Endodermal cell (in vitro differentiated cells): ENCODE measurements around the gene GDF2. TPM values are rescaled to one million over a fixed set of nuclear protein-coding genes. Genes with fewer than 3 reads are reported as not detected.

Experiments used
- DNase-seq: peaks from one replicate; pipeline ENCODE4 v3.0.0-alpha.2; 2017
- H3K27ac ChIP-seq: 2 replicates; pipeline ENCODE4 v1.5.1; 2013; ENCODE audit warnings: mild to moderate bottlenecking, low read depth, low read length, moderate library complexity
- H3K27me3 ChIP-seq: 2 replicates; pipeline ENCODE4 v1.6.1; 2013; ENCODE audit warnings: mild to moderate bottlenecking, low read length, moderate library complexity; ENCODE audit not compliant: insufficient read depth, control insufficient read depth, poor library complexity, severe bottlenecking
- H3K36me3 ChIP-seq: 2 replicates; pipeline ENCODE4 v1.7.0; 2013; ENCODE audit warnings: mild to moderate bottlenecking, low read length, moderate library complexity; ENCODE audit not compliant: control insufficient read depth, insufficient read depth
- H3K4me1 ChIP-seq: one replicate; pipeline ENCODE4 v1.7.0; 2013; ENCODE audit warnings: low read length; ENCODE audit not compliant: control insufficient read depth, insufficient read depth
- H3K4me3 ChIP-seq: 2 replicates; pipeline ENCODE4 v1.5.1; 2013; ENCODE audit warnings: mild to moderate bottlenecking, low read length, moderate library complexity
- H3K9ac ChIP-seq: 2 replicates; pipeline ENCODE4 v1.6.1; 2013; ENCODE audit warnings: mild to moderate bottlenecking, low read length, moderate library complexity; ENCODE audit not compliant: poor library complexity, severe bottlenecking; ENCODE audit errors: extremely low read depth
- H3K9me3 ChIP-seq: 2 replicates; pipeline ENCODE4 v1.6.1; 2013; ENCODE audit warnings: mild to moderate bottlenecking, low read length, moderate library complexity; ENCODE audit not compliant: control insufficient read depth
- H3K27ac Mint-ChIP-seq: 2 replicates; pipeline ENCODE4 v1.8.0; 2020; ENCODE audit warnings: mixed read lengths
- H3K27me3 Mint-ChIP-seq: 2 replicates; pipeline ENCODE4 v1.8.0; 2021; ENCODE audit warnings: mild to moderate bottlenecking, mixed read lengths; ENCODE audit not compliant: insufficient read depth
- H3K36me3 Mint-ChIP-seq: 2 replicates; pipeline ENCODE4 v1.8.0; 2020; ENCODE audit warnings: low read depth, mixed read lengths
- H3K4me1 Mint-ChIP-seq: 2 replicates; pipeline ENCODE4 v1.8.0; 2020; ENCODE audit warnings: mixed read lengths
- H3K4me3 Mint-ChIP-seq: 2 replicates; pipeline ENCODE4 v1.8.0; 2020; ENCODE audit warnings: mild to moderate bottlenecking, moderate library complexity, mixed read lengths
- H3K9me3 Mint-ChIP-seq: 2 replicates; pipeline ENCODE4 v1.8.0; 2020; ENCODE audit warnings: mild to moderate bottlenecking, mixed read lengths
- CTCF ChIP-seq: fragments of 200-600 bp; sonication (generic); conservative IDR thresholded peaks from 2 replicates; pipeline ENCODE4 v1.5.0; 2021; ENCODE audit warnings: antibody characterized with exemption, mild to moderate bottlenecking
- WGBS, 2 experiments: methylation state at CpG; one replicate each; pipeline versions ENCODE4 v1.1.5 to v1.1.7; 2013; ENCODE audit warnings: missing lambda C conversion rate in 2 of 2, mixed read lengths in 1 of 2; ENCODE audit not compliant: insufficient coverage in 1 of 2, insufficient read length in 1 of 2; 5-methylcytosine and 5-hydroxymethylcytosine counted together
- total RNA-seq, 2 donors: library from RNA; stranded (reverse); fragmentation: NEBNext Ultra II Directional in 1 of 2; extraction: Animal tissue kit (Norgen Biotek cat#: 25700) in 1 of 2; gene quantifications; 2 replicates in 1 of 2; 3 replicates in 1 of 2; pipeline ENCODE4 v1.2.1, GENCODE V29; 2021

The GDF2 gene
- total RNA-seq, 2 donors from 2014 or later = not detected

- Histone ChIP-seq H3K27ac (no peak overlapping the region), H3K36me3 (no peaks in the 10 kb centered on the region), H3K9ac (no peak overlapping the region), H3K9me3 (no peaks in the 10 kb centered on the region), H3K4me3 (no peak overlapping the region), H3K27me3 (peaks cover 75% of the 10 kb centered on the region), H3K4me1 (no peaks in the 10 kb centered on the region)
- Mint-ChIP-seq H3K27ac (no peak overlapping the region), H3K4me3 (no peak overlapping the region), H3K27me3 (peaks cover 62% of the 10 kb centered on the region), H3K9me3 (no peaks in the 10 kb centered on the region), H3K4me1 (peaks cover 4% of the 10 kb centered on the region), H3K36me3 (no peaks in the 10 kb centered on the region)
- 88 to 96% methylated on average over 2 of the region's 2 CpGs for WGBS, 2 experiments
- no peak for DNase-seq
- TF ChIP-seq CTCF = no peak
These were observed 20.4 kb upstream of the GDF2 start for GRCh38 chr10:47301833-47302232.

DNA sequence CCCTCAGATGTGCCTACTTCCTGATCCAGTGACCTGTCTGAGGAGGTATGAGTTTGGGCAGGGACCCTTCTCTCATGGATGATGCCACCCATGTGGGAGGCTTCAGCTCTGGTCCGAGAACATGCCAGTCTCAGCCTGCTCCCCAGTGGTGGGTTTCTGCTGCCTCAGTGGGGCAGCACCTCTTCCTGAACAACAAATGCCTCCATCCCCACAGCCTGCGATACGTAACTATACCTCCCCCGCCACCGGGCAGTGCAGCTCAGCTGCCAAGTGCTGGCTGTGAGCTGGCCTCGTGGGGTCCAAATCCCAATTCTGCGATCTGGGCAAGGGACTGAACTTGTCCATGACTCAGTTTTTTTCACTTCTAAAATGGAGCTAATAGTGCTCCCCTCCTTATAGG is 19.1 kb upstream of the GDF2 start:
- no peak overlapping the region for H3K4me3 ChIP-seq
- no peaks in the 10 kb centered on the region for H3K9me3 Mint-ChIP-seq
- no peak overlapping the region for H3K4me3 Mint-ChIP-seq
- TF ChIP-seq CTCF = no peak
- H3K36me3 ChIP-seq = no peaks in the 10 kb centered on the region
- no peak overlapping the region for H3K27ac ChIP-seq
- WGBS, 2 experiments = 93 to 95% methylated on average over 4 to 7 of the region's 7 CpGs
- peaks cover 62% of the 10 kb centered on the region for H3K27me3 Mint-ChIP-seq
- no peaks in the 10 kb centered on the region for H3K9me3 ChIP-seq
- peaks cover 4% of the 10 kb centered on the region for H3K4me1 Mint-ChIP-seq
- H3K9ac ChIP-seq = no peak overlapping the region
- H3K36me3 Mint-ChIP-seq = no peaks in the 10 kb centered on the region
- H3K27me3 ChIP-seq = peaks cover 65% of the 10 kb centered on the region
- no peaks in the 10 kb centered on the region for H3K4me1 ChIP-seq
- no peak overlapping the region for H3K27ac Mint-ChIP-seq
- no peak for DNase-seq

GRCh38 chr10:47303866-47304265 is 18.4 kb upstream of the GDF2 start:
- peaks cover 58% of the 10 kb centered on the region for H3K27me3 ChIP-seq

More at GRCh38 chr10:47303866-47304265, 18.4 kb upstream of the GDF2 start:
- DNase-seq = no peak
- H3K27me3 Mint-ChIP-seq = peaks cover 55% of the 10 kb centered on the region
- Histone ChIP-seq H3K9ac (no peak overlapping the region), H3K4me3 (no peak overlapping the region), H3K9me3 (no peaks in the 10 kb centered on the region), H3K4me1 (no peaks in the 10 kb centered on the region), H3K27ac (no peak overlapping the region), H3K36me3 (no peaks in the 10 kb centered on the region)
- no peak overlapping the region for H3K27ac Mint-ChIP-seq
- 92 to 96% methylated on average over 5 to 6 of the region's 6 CpGs for WGBS, 2 experiments
- no peaks in the 10 kb centered on the region for H3K36me3 Mint-ChIP-seq
- H3K4me3 Mint-ChIP-seq = no peak overlapping the region
- TF ChIP-seq CTCF = no peak
- H3K4me1 Mint-ChIP-seq = peaks cover 4% of the 10 kb centered on the region
- no peaks in the 10 kb centered on the region for H3K9me3 Mint-ChIP-seq
